GM23338 (cell line): ENCODE measurements around the gene ACSM6. TPM values are rescaled to one million over a fixed set of nuclear protein-coding genes. Genes with fewer than 3 reads are reported as not detected.

Experiments
- ATAC-seq: fragments of 200-7000 bp; cut with Tn5 transposase; 3 replicates; pipeline ENCODE4 v1.9.1; 2020
- DNase-seq: peaks from one replicate; pipeline ENCODE4 v3.0.0-alpha.2; 2015; ENCODE audit warnings: low spot score
- H2AFZ ChIP-seq: fragments of 200-600 bp; sonication (generic); 2 replicates; pipeline ENCODE4 v1.8.0; 2016; ENCODE audit warnings: antibody characterized with exemption, mild to moderate bottlenecking, moderate library complexity
- H3F3A ChIP-seq: fragments of 200-600 bp; sonication (generic); replicated peaks from 2 replicates; pipeline ENCODE4 v1.8.0; 2017; ENCODE audit warnings: antibody characterized with exemption, mixed run types, low read depth
- H3K27ac ChIP-seq: fragments of 200-600 bp; sonication (generic); 2 replicates; pipeline ENCODE4 v1.6.1; 2016; ENCODE audit warnings: low read depth
- H3K27me3 ChIP-seq: fragments of 200-600 bp; sonication (generic); 2 replicates; pipeline ENCODE4 v1.8.0; 2016; ENCODE audit warnings: mild to moderate bottlenecking, mixed run types, moderate library complexity; ENCODE audit not compliant: insufficient read depth
- H3K36me3 ChIP-seq: fragments of 200-600 bp; sonication (generic); 2 replicates; pipeline ENCODE4 v1.8.0; 2016; ENCODE audit warnings: mild to moderate bottlenecking; ENCODE audit not compliant: insufficient read depth
- H3K4me1 ChIP-seq: fragments of 200-600 bp; sonication (generic); 2 replicates; pipeline ENCODE4 v1.8.0; 2016; ENCODE audit warnings: mild to moderate bottlenecking, moderate library complexity; ENCODE audit not compliant: insufficient read depth
- H3K4me2 ChIP-seq: fragments of 200-600 bp; sonication (generic); 2 replicates; pipeline ENCODE4 v1.7.1; 2017; ENCODE audit warnings: mixed run types
- H3K4me3 ChIP-seq: fragments of 200-600 bp; sonication (generic); 2 replicates; pipeline ENCODE4 v1.6.1; 2016; ENCODE audit warnings: mixed run types
- H3K79me2 ChIP-seq: fragments of 200-600 bp; sonication (generic); replicated peaks from 2 replicates; pipeline ENCODE4 v1.8.0; 2017; ENCODE audit warnings: mild to moderate bottlenecking; ENCODE audit not compliant: insufficient read depth
- H3K9me2 ChIP-seq: fragments of 200-600 bp; sonication (generic); 2 replicates; pipeline ENCODE4 v1.8.0; 2017; ENCODE audit not compliant: insufficient read depth
- H4K20me1 ChIP-seq: fragments of 200-600 bp; sonication (generic); replicated peaks from 2 replicates; pipeline ENCODE4 v1.8.0; 2017; ENCODE audit warnings: mild to moderate bottlenecking; ENCODE audit not compliant: insufficient read depth
- H3K27ac Mint-ChIP-seq: 2 replicates; pipeline ENCODE4 v1.8.0; 2020; ENCODE audit warnings: inconsistent platforms, mild to moderate bottlenecking, moderate library complexity, mixed read lengths
- H3K27me3 Mint-ChIP-seq: 3 replicates; pipeline ENCODE4 v1.8.0; 2022; ENCODE audit warnings: low read depth, mild to moderate bottlenecking, moderate library complexity, mixed read lengths, inconsistent platforms; ENCODE audit not compliant: insufficient read depth, poor library complexity
- H3K36me3 Mint-ChIP-seq: 3 replicates; pipeline ENCODE4 v1.8.0; 2021; ENCODE audit warnings: low read depth, mild to moderate bottlenecking, inconsistent platforms, moderate library complexity, mixed read lengths
- H3K4me1 Mint-ChIP-seq: 3 replicates; pipeline ENCODE4 v1.8.0; 2020; ENCODE audit warnings: mild to moderate bottlenecking, inconsistent platforms, mixed read lengths
- H3K4me3 Mint-ChIP-seq: 3 replicates; pipeline ENCODE4 v1.8.0; 2021; ENCODE audit warnings: moderate library complexity, mild to moderate bottlenecking, inconsistent platforms, mixed read lengths
- H3K9me3 Mint-ChIP-seq: 3 replicates; pipeline ENCODE4 v1.8.0; 2020; ENCODE audit warnings: moderate library complexity, mild to moderate bottlenecking, inconsistent platforms, mixed read lengths
- CREB1 ChIP-seq: fragments of 250-450 bp; sonication (Bioruptor Pico); IDR thresholded peaks from 2 replicates; pipeline ENCODE4 v1.5.0; 2020; ENCODE audit warnings: low read depth, mild to moderate bottlenecking, moderate library complexity
- POLR2AphosphoS5 ChIP-seq: IDR thresholded peaks from 2 replicates; pipeline ENCODE4 v1.6.1; 2016; ENCODE audit warnings: antibody characterized with exemption, low read depth
- ZNF114 ChIP-seq: fragments of 250-450 bp; sonication (Bioruptor Pico); IDR thresholded peaks from 2 replicates; pipeline ENCODE4 v1.5.0; 2020; ENCODE audit warnings: mild to moderate bottlenecking, moderate library complexity
- ZNF331 ChIP-seq: fragments of 250-450 bp; sonication (Bioruptor Pico); IDR thresholded peaks from 2 replicates; pipeline ENCODE4 v1.5.0; 2020; ENCODE audit warnings: low read depth, mild to moderate bottlenecking, moderate library complexity
- ZNF462 ChIP-seq: fragments of 250-450 bp; sonication (Bioruptor Pico); IDR thresholded peaks from 2 replicates; pipeline ENCODE4 v1.5.0; 2020; ENCODE audit warnings: mild to moderate bottlenecking, moderate library complexity
- polyA plus RNA-seq: library from polyadenylated mRNA; unstranded; fragments of >200 nt; fragmentation: Nextera tagmentation; extraction: Ambion mirVana; gene quantifications from 2 replicates; pipeline ENCODE4 v1.2.1, GENCODE V29; 2016
- total RNA-seq: library from RNA; depleted of rRNA; stranded (reverse); fragments of >200 nt; shearing (Covaris generic); gene quantifications from 2 replicates; pipeline ENCODE4 v1.2.3, GENCODE V29; 2014

Gene ACSM6
- total and polyA plus RNA-seq, 2 experiments from 2014 or later, result 0.65 TPM; not detected in 1

GRCh38 chr10:95217476-95217875 lies 23.4 kb downstream of the ACSM6 start (continued):
- TF ChIP-seq ZNF462, result no peak

GRCh38 chr10:95220539-95220938 lies 26.5 kb downstream of the ACSM6 start:
- ATAC-seq (no peak), DNase-seq (no peak)
- H3K4me1 Mint-ChIP-seq, result peaks cover 23% of the 10 kb centered on the region
- H3K79me2 ChIP-seq, result no peaks in the 10 kb centered on the region
- H3F3A ChIP-seq, result no peaks in the 10 kb centered on the region
- H3K27ac ChIP-seq, result peak overlapping the region; percentile 13
- H3K27me3 ChIP-seq, result no peaks in the 10 kb centered on the region
- H3K27me3 Mint-ChIP-seq, result no peaks in the 10 kb centered on the region
- H3K4me3 ChIP-seq, result no peak overlapping the region
- no peaks in the 10 kb centered on the region; the same call in 1 of the 2 replicates for H3K36me3 ChIP-seq
- peaks cover 8% of the 10 kb centered on the region; the same call in 1 of the 2 replicates for H3K9me2 ChIP-seq
- TF ChIP-seq ZNF331 (CRISPR knock-in tag), result no peak
- TF ChIP-seq POLR2AphosphoS5, result no peak
- TF ChIP-seq ZNF114, result no peak
- no peak for TF ChIP-seq CREB1 (CRISPR knock-in tag)
- H3K9me3 Mint-ChIP-seq, result peaks cover 14% of the 10 kb centered on the region; the same call in 2 of the 3 replicates
- H4K20me1 ChIP-seq, result no peaks in the 10 kb centered on the region
- H3K4me1 ChIP-seq, result peaks cover 15% of the 10 kb centered on the region
- no peak overlapping the region for H3K4me3 Mint-ChIP-seq
- no peak overlapping the region for H2AFZ ChIP-seq
- peaks cover 52% of the 10 kb centered on the region for H3K36me3 Mint-ChIP-seq
- no peak overlapping the region for H3K4me2 ChIP-seq
- H3K27ac Mint-ChIP-seq, result no peak overlapping the region
